ENCODE data around the gene ART5. TPM values are rescaled to one million over a fixed set of nuclear protein-coding genes. Genes with fewer than 3 reads are reported as not detected.

Gene ART5
- total and polyA plus RNA-seq, 9 of the 15 experiments (the other 6 are each of a cell fraction or from before 2014, with no cell fraction given) = 0.08 to 0.59 (median 0.33) TPM

- TF ChIP-seq ZEB2 (IDR thresholded peaks at IDR 0.05) (peak; percentile 24; the same call in 1 of the 2 replicates), MCM5 (IDR thresholded peaks at IDR 0.05; ENCODE audit: low read depth) (no peak), ZNF668 (CRISPR knock-in tag; IDR thresholded peaks at IDR 0.05) (no peak), ZNF780A (CRISPR knock-in tag; IDR thresholded peaks at IDR 0.05) (no peak), ZNF398 (CRISPR knock-in tag; IDR thresholded peaks at IDR 0.05) (no peak), NFRKB (IDR thresholded peaks at IDR 0.05; ENCODE audit: low read depth) (no peak), NONO (IDR thresholded peaks at IDR 0.05; ENCODE audit: low read depth in 2 of 2, low read length in 1 of 2) (no peak), CBX2 (IDR thresholded peaks at IDR 0.05; ENCODE audit: insufficient read depth, low read length, poor library complexity, severe bottlenecking) (no peak), GTF2A2 (tag; IDR thresholded peaks at IDR 0.05) (no peak), U2AF1 (optimal IDR thresholded peaks at IDR 0.05; ENCODE audit: low read depth, low read length) (no peak), ZNF217 (CRISPR knock-in tag; IDR thresholded peaks at IDR 0.05) (no peak), POLR3G (IDR thresholded peaks at IDR 0.05; ENCODE audit: extremely low read depth, insufficient read length, insufficient replicate concordance) (no peak), ZKSCAN1 (IDR thresholded peaks at IDR 0.05; ENCODE audit: low read depth, low read length) (no peak), GATAD2B (IDR thresholded peaks at IDR 0.05; ENCODE audit: borderline replicate concordance) (no peak), EHMT2 (IDR thresholded peaks at IDR 0.05) (no peak), ZNF175 (CRISPR knock-in tag; IDR thresholded peaks at IDR 0.05; ENCODE audit: low read depth) (no peak), GTF2E2 (tag; IDR thresholded peaks at IDR 0.05) (peak; percentile 53; the same call in 1 of the 2 replicates), ZBED1 (IDR thresholded peaks at IDR 0.05) (no peak), E4F1 (CRISPR knock-in tag; IDR thresholded peaks at IDR 0.05; ENCODE audit: borderline replicate concordance) (no peak), HMG20B (CRISPR knock-in tag; IDR thresholded peaks at IDR 0.05) (no peak), ZNF174 (CRISPR knock-in tag; IDR thresholded peaks at IDR 0.05) (no peak), HEY1 (CRISPR knock-in tag; IDR thresholded peaks at IDR 0.05; ENCODE audit: borderline replicate concordance) (no peak), FOSL1 (tag; conservative IDR thresholded peaks at IDR 0.05) (no peak), KDM5B (IDR thresholded peaks at IDR 0.05; ENCODE audit: insufficient replicate concordance, low read depth, low read length) (no peak), HBP1 (CRISPR knock-in tag; IDR thresholded peaks at IDR 0.05) (no peak)
Measured at GRCh38 chr11:3642071-3642951, 519 bp upstream of the ART5 start (continued).
